ENCODE measurements around the gene FBF1.

DNA sequence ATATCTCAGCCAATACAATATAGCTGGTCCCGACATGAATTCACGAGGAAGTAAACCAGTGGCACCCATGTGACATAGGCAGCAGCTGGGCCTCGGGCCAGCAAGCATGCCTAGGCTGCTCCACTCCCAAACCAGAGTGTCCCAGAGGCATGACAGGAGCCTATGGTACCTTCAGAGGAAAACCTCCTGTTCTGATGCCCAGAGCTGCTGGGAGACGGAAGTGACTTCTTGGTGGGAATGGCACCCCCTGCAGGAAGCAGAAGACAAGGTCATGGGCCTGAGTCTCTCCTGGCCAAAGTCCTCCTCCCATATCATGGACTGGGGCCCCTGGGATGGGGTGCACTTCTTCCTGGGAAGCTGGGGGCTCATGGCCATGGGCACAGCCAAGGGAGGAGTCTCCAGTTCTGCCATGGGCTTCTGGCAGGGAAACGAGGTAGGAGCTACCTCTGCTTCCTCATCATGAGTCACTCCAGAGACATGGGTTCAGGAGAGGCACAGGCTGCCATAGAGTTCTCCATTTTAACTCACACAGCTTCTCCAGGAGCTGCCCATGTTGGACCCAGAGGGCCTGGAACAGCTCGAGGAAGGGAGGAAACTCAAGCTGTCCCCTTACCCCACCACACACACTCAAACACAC, 13.4 kb downstream of the FBF1 start:
- TF ChIP-seq, protein P1, sequence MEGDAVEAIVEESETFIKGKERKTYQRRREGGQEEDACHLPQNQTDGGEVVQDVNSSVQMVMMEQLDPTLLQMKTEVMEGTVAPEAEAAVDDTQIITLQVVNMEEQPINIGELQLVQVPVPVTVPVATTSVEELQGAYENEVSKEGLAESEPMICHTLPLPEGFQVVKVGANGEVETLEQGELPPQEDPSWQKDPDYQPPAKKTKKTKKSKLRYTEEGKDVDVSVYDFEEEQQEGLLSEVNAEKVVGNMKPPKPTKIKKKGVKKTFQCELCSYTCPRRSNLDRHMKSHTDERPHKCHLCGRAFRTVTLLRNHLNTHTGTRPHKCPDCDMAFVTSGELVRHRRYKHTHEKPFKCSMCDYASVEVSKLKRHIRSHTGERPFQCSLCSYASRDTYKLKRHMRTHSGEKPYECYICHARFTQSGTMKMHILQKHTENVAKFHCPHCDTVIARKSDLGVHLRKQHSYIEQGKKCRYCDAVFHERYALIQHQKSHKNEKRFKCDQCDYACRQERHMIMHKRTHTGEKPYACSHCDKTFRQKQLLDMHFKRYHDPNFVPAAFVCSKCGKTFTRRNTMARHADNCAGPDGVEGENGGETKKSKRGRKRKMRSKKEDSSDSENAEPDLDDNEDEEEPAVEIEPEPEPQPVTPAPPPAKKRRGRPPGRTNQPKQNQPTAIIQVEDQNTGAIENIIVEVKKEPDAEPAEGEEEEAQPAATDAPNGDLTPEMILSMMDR (conservative IDR thresholded peaks at IDR 0.05 in 1 of 2, IDR thresholded peaks at IDR 0.05 in 1 of 2; ENCODE audit: extremely low read depth in 1 of 2, insufficient read depth in 1 of 2, low read depth in 1 of 2, low read length in 2 of 2): peak in 1 of 2 donors; percentile 47
- no peak for TF ChIP-seq EZH2 (IDR thresholded peaks at IDR 0.05; ENCODE audit: borderline replicate concordance, low read length)
